OCI-LY7 (cell line): ENCODE results near the gene MARCO. TPM values are rescaled to one million over a fixed set of nuclear protein-coding genes. Genes with fewer than 3 reads are reported as not detected.

Experiments used
- BruUV-seq: library from RNA; stranded (reverse); fragments of 400-500 nt; replicated peaks from 2 replicates; lab custom pipeline; 2021; lab: Mats Ljungman, UMichigan
- CTCF ChIA-PET: fragments of 300-600 bp; sonication (Branson Sonifier 250); formaldehyde crosslinking; loops from one replicate; lab custom pipeline; 2022; ENCODE audit warnings: antibody characterized with exemption; ENCODE audit not compliant: unreplicated experiment; lab: Charles Lee
- POLR2A ChIA-PET: fragments of 300-600 bp; sonication (Branson Sonifier 250); formaldehyde crosslinking; loops from one replicate; lab custom pipeline; 2022; ENCODE audit warnings: antibody characterized with exemption; lab: Charles Lee
- DNase-seq: peaks from one replicate; pipeline ENCODE4 v3.0.0-alpha.2; 2015; ENCODE audit warnings: low spot score
- H2AFZ ChIP-seq: fragments of 200-600 bp; sonication (generic), shearing (Covaris generic); 2 replicates; pipeline ENCODE4 v1.6.1; 2014; ENCODE audit warnings: mild to moderate bottlenecking, antibody characterized with exemption, low read length, moderate library complexity
- H3K27ac ChIP-seq: fragments of 200-600 bp; sonication (generic); 2 replicates; pipeline ENCODE4 v1.5.1; 2014; ENCODE audit warnings: mixed run types, low read depth, mild to moderate bottlenecking, moderate library complexity, low read length, inconsistent platforms; ENCODE audit not compliant: poor library complexity, severe bottlenecking
- H3K36me3 ChIP-seq: fragments of 200-600 bp; sonication (generic); 2 replicates; pipeline ENCODE4 v1.6.1; 2014; ENCODE audit warnings: mild to moderate bottlenecking, antibody characterized with exemption, low read length, moderate library complexity, mixed read lengths; ENCODE audit not compliant: insufficient read depth
- H3K4me1 ChIP-seq: fragments of 200-600 bp; sonication (generic); 2 replicates; pipeline ENCODE4 v1.5.1; 2014; ENCODE audit warnings: mild to moderate bottlenecking, low read length; ENCODE audit not compliant: insufficient read depth, poor library complexity, severe bottlenecking
- H3K4me2 ChIP-seq: fragments of 200-600 bp; sonication (generic); 2 replicates; pipeline ENCODE4 v1.6.1; 2014; ENCODE audit warnings: mild to moderate bottlenecking, low read length
- H3K4me3 ChIP-seq: fragments of 200-600 bp; sonication (generic); 2 replicates; pipeline ENCODE4 v1.5.1; 2014; ENCODE audit warnings: mild to moderate bottlenecking, low read depth, low read length; ENCODE audit not compliant: poor library complexity, severe bottlenecking
- H3K79me2 ChIP-seq: fragments of 200-600 bp; sonication (generic); 2 replicates; pipeline ENCODE4 v1.6.1; 2016; ENCODE audit warnings: low read depth, mild to moderate bottlenecking, low read length, moderate library complexity, mixed read lengths; ENCODE audit not compliant: insufficient read depth
- H3K9me2 ChIP-seq: fragments of 200-600 bp; sonication (generic); 2 replicates; pipeline ENCODE4 v1.6.1; 2016; ENCODE audit warnings: mild to moderate bottlenecking, low read length, mixed read lengths; ENCODE audit not compliant: insufficient read depth
- H3K9me3 ChIP-seq: fragments of 200-600 bp; sonication (generic); 2 replicates; pipeline ENCODE4 v1.6.1; 2014; ENCODE audit warnings: mild to moderate bottlenecking, mixed run types, low read length, mixed read lengths
- H4K20me1 ChIP-seq: fragments of 200-600 bp; sonication (generic); 2 replicates; pipeline ENCODE4 v1.6.1; 2014; ENCODE audit warnings: mild to moderate bottlenecking, antibody characterized with exemption, low read length, moderate library complexity, mixed read lengths; ENCODE audit not compliant: insufficient read depth
- CTCF ChIP-seq: fragments of 200-600 bp; sonication (generic); conservative IDR thresholded peaks from 2 replicates; pipeline ENCODE4 v1.5.1; 2014; ENCODE audit warnings: mild to moderate bottlenecking, antibody characterized with exemption, low read length, moderate library complexity, mixed read lengths
- EZH2phosphoT487 ChIP-seq: fragments of 200-600 bp; sonication (generic); IDR thresholded peaks from 2 replicates; pipeline ENCODE4 v1.6.1; 2018; ENCODE audit warnings: low read depth, borderline replicate concordance, mild to moderate bottlenecking, mixed run types, antibody characterized with exemption, low read length, moderate library complexity, mixed read lengths
- intact Hi-C: fragments of 100-400 bp; cut with micrococcal nuclease; formaldehyde crosslinking; loops from one replicate; pipeline ENCODE4 v1.10.0; 2022; ENCODE audit not compliant: unreplicated experiment
- total RNA-seq, 2 experiments: library from RNA; depleted of rRNA in 1 of 2; stranded (reverse); fragments of >200 nt in 1 of 2; shearing (Covaris generic) in 1 of 2; gene quantifications; 2 replicates each; pipeline ENCODE4 v1.2.3, GENCODE V29; 2014 to 2022

MARCO gene
- total RNA-seq, 2 experiments from 2014 or later, result not detected

- TF ChIP-seq EZH2phosphoT487, result no peak
- no peak for TF ChIP-seq CTCF
- no peak overlapping the region for H2AFZ ChIP-seq
- no peak overlapping the region for H3K27ac ChIP-seq
- no peaks in the 10 kb centered on the region for H3K4me1 ChIP-seq
- no peak for DNase-seq
- CTCF ChIA-PET, result no interaction called here
- H3K9me2 ChIP-seq, result no peaks in the 10 kb centered on the region
- no peak overlapping the region for H3K4me2 ChIP-seq
- no peaks in the 10 kb centered on the region for H3K9me3 ChIP-seq
- no peaks in the 10 kb centered on the region for H3K79me2 ChIP-seq
- H4K20me1 ChIP-seq, result no peaks in the 10 kb centered on the region
- intact Hi-C loops, result no loop called here
- H3K36me3 ChIP-seq, result no peaks in the 10 kb centered on the region
- no peak overlapping the region for H3K4me3 ChIP-seq
- POLR2A ChIA-PET, result no interaction called here
- BruUV-seq, result no TSS peak
Observed at GRCh38 chr2:118970396-118971135, 28.6 kb downstream of the MARCO start.

GRCh38 chr2:118971245-118972122, 29.5 kb downstream of the MARCO start:
- Histone ChIP-seq H3K79me2 (no peaks in the 10 kb centered on the region), H3K4me3 (no peak overlapping the region), H3K9me2 (no peaks in the 10 kb centered on the region), H3K4me1 (no peaks in the 10 kb centered on the region), H2AFZ (no peak overlapping the region), H3K27ac (no peak overlapping the region), H4K20me1 (no peaks in the 10 kb centered on the region), H3K9me3 (no peaks in the 10 kb centered on the region), H3K36me3 (no peaks in the 10 kb centered on the region), H3K4me2 (no peak overlapping the region)
- DNase-seq, result no peak
- intact Hi-C loops, result no loop called here
- BruUV-seq, result no TSS peak
- TF ChIP-seq CTCF (no peak), EZH2phosphoT487 (no peak)
- ChIA-PET CTCF (no interaction called here), POLR2A (no interaction called here)
